NCI-H446 treated with DMSO at 0.1 percent for 48 hours (cell line): ENCODE measurements around the gene CDH4.

ENCODE experiments used
- DNase-seq: peaks from one replicate; lab custom pipeline; 2025; lab: John Stamatoyannopoulos, UW

Gene CDH4

DNA sequence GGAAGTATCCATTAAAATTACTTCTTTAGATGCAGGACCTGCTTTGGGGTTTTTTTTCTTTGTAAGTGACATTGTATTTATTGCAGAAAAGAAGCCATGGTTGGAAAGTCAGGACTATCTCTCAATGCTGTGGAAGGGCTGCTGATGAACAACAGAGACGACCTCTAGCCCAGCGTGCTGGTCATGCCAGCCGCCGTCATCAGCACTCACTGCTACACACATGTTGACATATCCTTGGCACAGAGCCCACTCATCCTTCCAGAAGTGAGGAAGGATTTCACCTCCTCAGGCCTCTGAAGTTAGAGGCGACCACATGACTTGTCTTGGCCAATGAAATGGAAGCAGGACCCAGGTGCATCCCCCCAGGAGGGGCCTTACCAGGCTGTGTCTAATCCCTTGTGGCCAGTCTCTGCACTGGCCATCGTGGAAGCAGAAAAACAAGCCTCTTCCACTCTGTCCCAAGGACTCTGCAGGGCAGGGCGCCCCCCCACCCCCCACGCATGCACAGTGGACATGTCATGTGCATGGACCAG lies 470.2 kb downstream of the CDH4 start:
- DNase-seq, result no peak

DNA sequence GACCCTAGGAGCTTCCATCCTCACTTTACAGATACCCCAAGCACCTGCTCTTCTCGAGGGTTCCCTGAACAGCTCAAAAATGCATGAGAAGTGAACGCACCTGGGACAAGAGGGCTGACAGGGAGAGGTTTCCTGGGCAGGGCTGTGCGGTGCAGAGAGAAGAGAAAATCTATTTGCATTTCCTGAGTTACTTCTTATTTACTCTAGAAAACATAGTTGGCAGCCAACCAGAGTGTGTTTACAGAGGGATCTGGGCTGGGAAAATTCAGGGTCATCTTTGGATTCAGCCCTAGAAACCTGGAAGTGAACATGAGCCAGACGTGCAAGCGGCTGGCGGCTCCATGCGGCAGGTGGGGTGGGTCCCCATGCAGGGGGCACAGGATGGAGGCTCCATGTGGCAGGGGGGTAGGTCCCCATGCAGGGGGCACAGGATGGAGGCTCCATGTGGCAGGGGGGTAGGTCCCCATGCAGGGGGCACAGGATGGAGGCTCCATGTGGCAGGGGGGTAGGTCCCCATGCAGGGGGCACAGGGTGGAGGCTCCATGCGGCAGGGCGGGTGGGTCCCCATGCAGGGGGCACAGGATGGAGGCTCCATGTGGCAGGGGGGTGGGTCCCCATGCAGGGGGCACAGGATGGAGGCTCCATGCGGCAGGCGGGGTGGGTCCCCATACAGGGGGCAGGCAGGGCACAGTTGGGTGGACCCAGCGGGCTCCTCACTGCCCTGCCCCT lies 471.6 kb downstream of the CDH4 start:
- no peak for DNase-seq

DNA sequence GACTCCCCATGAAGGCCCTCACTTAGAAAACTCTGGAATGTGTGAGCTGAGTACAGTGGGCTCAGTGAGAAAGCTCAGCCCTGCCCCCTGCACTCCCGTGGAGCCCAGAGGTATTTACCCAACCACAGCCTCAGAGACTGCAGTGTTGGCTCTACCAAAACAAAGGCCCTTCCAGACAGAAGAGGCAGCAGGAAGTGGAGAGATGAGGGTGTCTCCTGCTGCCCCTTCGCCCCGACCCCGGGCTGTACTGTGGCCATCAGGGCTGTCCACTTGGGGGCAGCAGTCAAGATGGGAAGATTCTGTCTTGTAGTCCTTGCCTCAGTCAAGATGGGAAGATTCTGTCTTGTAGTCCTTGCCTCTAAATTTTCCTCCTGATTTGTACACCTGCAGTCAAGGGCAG lies 472.3 kb downstream of the CDH4 start:
- DNase-seq, result no peak

DNA sequence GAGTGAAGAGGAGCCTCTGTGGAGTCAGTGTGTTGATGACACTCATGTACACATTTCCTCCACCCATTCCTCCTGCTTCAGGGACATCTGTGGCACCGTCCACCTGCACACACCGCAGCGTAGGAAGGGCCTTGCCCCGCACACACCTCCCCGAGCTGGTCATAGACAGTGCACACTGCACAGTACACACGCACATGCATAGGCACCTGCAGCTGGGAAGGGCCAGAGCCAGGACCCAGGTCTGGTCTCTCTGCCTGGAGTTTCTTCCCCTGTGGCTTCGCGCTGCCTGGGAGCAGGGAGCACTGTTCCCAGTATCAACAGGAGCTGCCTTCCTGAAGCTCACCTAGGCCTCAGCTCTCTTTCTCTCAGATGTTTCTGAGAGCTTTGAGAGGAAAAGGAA lies 473.1 kb downstream of the CDH4 start:
- DNase-seq, result no peak

DNA sequence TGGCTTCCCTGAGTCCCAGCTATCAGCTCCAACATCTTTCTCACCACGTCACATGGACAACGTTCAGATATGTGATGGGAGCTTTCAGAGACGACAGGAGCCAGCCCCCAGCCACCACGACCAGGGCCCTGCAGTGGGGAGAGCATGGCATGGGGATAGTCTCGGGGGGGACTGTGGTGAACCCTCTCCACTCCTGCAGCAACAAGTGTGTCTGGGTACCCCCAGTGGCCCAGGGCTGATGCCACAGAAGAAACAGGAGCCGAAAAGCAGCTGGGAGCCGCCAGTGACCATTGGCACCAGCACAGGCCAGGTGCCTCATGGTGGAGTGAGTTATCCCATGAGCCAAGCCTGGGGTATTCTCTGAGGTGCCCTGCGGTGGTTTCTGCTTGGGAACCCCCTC lies 473.9 kb downstream of the CDH4 start:
- DNase-seq, result no peak

DNA sequence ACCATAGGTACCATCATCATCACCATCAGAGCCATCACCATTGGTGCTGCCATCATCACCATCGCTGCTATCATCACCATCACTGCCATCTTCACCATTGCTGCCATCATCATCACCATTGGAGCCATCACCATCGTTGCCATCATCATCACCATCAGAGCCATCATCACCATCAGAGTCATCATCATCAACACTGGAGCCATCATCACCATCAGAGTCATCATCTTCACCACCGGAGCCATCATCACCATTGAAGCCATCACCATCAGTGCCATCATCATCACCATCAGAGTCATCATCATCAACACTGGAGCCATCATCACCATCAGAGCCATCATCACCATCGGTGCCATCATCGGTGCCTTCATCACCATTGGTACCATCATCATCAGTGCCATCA lies 474.9 kb downstream of the CDH4 start:
- DNase-seq, result no peak

DNA sequence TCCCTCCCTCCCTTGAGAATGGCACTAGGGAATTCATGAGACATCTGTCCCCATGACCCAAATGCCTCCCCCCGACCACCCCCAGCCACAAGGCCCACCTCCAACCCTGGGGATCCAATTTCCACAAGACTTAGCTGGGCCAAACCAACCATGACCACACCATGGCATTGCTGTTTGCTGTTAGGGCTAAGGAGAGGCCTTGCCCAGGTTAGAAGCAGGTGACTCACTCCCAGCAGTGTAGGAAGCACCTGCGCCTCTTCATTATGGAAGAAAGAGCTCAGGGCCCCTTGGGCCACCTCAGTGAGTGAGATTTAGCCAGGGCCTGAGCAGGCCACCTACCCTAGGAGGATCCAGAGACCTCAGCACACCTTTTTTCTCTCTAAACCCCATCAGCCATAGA lies 475.7 kb downstream of the CDH4 start:
- no peak for DNase-seq

DNA sequence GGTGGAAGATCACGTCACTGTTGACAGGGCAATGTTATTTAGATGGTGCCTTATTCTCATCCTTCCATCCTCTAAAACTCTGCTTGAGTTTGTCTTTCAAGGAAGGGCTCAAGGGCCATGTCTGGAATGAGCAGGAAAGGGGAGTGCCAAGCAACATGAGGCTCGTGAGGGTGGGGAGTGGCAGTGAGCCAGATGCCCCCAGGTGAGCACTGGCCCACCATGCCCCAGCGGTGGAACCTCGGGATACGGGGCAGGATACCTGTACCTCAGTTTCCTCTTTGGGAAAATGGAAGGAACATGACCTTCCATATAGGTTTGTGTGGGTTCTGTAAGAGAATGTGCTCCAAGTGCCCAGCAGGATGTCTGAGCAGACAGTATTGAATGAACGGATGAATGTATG lies 476.3 kb downstream of the CDH4 start:
- DNase-seq, result no peak

DNA sequence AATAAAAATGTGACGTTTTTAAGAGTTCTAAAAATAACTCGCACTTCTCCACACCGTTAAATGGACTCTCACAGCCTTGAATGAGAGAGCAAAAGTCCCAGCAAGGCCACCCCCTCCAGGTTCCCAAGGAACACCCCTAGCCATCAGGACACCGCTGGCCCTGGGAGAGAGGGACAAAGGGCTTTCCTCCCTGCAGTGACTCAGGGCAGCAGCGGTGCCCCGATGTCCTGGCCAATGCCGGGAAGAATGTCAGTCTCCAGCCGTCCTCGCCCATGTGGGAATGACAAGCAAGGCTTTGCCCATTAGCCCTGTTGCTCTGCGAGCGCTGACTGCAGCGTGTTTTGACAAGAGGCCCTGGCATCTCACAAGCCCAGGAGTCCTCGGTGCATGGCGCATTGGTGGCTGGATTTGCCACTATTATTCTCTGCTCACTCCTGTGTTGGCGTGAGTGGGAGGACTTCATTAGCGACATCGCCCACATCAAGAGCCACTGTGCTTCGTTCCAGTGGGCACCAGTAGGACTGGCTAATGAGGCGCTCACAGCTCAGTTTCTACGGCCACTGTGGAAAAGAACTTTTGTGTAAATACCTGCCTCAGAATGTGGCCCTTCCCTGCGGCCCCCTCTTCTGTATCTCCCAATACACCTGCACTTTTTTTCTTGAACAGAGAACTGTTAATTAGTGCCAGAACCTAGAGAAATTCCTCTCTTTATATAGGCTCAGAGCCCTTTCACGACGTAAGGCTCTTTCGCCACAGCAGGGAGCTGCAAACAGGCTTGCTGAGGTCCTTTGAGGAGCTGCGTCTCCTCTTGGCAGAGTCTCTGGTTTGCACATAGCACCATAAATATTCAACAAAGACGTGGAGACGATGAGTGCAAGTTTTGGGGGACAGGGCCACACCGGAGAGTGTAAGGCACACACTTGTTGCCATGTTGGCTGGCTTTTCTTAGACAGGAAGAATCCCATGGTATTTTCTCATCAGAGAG lies 477.0 kb downstream of the CDH4 start:
- DNase-seq, result no peak

DNA sequence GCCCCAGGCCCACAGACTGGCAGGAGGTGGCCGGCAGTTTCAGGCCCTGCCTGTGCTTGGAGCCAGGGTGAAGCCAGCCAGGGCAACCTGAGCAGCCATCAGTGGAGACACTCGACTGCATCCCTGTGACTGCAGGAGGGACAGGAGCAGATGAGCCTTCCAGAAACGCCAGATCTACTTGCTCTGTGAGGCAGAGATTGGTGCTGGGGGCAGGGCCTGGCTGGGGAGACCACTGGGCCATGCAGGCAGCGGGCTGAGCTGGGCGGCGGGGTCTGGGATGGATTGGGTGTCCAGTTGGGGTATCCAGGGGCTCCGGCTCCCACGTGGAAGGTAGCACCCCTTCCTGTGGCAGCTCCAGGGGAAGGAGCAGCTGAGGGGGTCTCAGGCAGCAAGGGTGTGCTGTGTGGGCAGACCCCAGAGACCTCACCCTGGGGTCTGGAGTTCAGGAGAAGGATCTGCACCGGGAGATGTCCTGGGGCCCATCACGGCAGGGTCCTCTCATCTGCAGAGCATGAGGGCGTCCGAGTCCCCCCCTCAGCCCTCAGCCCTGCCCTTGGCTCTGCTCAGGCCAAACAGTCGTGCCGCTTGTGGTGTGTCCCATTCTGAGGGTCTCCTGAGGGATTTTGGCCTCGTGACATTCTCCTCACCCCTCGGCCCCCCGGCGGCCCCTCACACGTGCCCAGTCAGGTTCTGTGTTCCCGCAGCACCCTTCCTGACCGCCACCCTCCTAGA lies 478.7 kb downstream of the CDH4 start:
- no peak for DNase-seq

DNA sequence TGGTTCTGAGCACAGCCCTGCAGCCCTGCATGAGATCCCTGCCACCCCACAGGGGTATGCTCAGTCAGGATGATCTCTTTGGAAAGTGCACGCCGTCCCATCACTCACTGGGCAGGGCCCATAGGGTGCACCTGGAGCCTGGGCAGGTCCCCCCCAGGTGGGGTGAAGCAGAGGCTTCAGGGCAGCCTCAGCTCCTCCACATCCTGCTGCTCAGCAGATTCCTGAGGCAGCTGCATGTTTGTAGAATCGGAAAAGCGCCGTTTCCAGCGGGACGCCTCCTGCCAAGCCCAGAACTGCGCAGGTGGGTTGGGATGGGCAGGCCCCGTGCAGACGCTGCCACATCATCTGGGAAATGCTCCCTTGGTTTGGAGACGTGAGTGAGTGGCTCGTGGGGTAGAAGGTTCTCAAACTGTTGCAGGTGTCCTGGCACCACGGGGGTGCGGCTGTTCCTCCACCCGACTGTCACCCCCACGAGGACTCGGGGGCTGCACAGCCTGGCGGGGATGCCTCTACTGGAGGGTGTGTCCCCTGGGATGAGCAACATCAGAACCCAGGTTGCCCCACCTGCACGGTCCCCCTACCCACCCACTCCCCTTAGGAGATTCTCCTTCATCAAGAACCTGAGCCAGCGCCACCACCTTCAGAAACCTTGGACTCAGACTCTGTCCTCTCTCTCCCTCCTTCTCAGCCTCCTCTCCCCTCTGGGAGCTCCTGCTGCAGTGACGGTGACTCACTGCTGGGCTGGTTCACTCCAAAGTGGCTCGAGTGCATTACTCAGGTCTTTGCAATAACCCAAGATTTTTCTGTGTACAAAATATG lies 479.5 kb downstream of the CDH4 start:
- no peak for DNase-seq

DNA sequence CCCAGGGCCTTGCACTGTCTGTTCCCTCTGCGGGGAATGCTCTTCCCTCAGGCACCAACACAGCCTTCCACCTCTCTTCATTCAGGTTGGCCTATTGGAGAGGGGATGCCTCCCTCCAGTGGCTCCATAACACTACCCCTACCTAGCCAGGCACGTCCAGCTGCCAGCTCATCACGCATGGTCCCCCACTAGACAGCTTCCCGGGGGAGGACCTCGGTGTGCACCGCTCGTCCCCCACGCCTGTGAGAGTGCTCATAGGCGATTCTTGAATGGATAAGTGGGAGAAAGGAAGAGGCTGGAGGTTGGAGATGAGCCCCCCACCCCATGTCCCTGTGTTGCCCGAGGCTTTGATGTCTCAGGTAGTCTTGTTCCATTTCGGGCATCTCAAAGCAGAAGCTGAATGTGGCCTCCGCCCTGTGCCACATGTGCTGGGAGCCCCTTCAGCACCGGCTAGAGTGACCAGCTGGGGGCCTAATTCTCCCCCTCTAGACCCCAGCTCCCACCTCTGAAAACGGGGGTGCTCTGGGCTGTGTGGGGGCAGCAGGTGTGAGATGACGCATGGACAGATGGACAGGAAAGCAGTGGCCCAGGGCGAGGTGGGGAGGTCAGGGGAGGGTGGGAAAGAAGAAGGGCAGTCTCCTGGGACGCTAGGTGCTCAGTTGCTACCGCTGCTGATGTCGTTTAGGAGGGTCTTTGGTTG lies 480.6 kb downstream of the CDH4 start:
- DNase-seq, result no peak

DNA sequence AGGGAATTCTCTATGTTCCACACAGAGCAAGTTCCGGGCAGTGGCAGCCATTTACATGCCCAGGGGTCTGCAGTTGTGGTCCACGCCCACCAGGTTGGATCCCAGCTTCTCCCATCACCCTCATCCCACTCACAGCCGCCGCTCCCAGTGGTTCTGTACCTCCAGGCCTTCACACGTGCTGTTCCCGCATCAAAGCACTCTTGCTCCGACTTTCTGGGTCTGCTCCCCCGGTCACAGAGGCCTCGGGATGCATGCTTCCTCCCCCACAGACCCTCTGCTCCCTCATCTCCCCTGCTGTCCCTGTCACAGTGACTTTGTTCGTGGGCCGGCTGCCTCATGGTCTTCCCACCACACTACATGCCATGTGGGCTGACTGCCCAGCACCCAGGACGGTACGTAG lies 481.2 kb downstream of the CDH4 start:
- DNase-seq, result no peak

DNA sequence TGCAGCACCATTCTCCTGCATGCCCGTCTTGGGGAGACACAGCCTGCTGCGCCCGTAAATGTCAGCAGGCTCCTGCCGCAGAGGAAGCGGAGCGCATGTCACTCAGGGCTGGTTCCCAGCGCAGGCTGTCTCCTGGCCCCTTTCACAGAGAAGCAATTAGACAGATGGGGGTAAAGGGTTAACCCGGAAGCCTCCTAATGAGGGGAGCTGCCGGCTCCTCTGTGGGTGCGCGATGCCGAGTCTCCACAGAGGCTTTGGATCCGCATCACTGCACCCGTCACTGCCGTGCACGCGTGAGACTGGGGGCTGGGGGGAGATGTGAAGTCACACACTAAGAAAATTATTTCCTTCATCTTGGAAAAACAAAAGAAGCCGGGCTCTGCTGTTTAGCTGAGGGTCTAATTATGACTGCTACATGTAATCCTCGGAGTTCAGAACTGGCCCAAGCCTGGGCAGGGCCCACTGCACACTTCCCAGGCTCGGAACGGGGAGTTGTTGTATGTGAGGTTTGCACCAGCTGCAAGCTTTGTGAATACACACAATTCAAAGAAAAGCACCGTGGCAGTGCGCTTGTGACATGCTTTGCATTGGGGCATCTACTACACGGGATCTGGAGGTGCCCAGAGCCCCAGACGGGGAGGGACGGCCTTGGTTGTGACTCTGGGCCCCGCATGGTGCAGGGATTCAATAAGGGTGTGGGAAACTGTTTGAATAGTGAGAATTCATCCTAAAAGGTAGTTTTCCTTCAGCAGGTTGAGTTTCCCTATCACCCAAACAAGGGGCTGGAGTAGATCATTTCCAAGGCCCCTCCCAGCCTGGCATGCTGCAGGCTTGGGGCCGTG lies 482.1 kb downstream of the CDH4 start:
- DNase-seq, result no peak

DNA sequence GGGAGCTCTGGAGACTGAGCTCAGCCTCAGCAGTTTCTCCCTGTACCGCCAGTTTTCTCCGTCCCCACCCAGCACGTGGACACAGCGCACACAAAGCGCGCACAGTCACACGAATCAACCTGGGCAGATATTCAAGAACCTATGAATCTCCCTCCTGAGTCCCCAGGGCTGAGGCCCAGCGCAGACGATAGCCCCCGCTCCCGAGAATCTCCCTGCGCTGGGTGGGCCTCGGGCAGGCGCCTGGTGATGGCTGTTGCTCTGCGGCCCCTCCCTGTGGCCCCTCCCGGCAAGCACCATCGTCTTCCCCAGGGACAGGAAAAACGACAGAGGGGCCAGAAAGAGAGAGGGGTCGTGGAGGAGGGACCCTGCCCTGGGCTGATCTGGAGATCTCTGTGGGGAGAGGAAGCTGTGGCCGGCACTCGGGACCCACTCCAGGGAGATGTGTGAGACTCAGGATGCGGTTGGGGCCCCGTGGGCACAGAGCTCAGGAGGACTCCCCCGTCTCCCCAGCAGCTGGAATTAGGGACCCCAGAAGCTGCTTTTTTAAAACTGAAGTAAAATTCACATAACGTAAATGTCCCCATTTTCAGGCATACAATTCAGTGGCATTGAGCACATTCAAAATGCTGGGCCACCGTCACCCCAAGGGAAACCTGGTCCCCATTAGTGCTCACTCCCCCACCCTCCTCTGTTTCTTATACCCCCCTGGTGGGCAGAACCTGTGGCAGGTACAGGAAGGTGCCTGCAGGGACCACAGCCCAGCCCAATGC lies 482.9 kb downstream of the CDH4 start:
- DNase-seq, result no peak

DNA sequence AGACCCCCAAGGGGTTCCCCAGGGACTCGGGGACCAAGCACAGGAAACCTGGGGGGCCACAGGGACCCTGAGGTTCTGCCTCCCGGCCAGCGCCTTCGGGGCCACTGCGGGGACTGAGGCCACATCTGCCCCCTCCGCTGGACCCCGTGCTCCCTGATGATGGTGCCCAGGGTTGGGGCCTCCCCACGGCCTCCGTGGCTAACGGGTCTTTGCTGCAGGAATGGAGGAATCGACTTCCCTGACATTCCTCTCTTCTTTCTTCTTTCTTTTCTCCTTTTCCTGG lies 483.4 kb downstream of the CDH4 start:
- no peak for DNase-seq

DNA sequence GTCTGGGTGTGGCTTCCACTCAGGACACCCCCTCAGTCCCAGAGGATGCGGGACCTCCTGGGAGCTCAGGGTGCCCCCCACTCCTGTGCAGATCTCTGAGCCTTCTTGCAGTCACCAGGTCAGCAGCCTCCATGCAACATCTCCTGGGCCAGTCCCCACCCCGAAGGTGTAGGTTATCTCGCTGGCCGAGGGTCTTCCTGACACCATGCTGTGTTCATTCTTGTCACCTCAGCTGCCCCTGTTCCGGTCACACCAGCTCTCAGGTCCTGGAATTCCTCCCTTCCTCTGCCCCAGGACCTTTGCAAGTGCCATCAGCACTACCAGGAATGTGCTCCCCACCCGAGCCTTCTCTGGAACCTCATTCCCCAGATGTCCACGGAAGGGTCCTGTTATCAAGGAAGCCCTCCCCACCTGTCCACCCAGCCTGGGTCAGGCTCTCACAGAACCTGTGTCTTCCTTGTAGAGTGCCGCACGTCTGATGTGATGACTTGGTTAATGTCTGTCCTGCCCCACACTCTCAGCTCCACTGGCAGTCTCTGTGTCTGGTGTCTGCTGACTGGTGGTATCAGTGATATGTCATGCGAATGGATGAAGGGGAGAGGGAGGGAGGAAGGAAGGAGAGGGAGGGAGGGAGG lies 484.1 kb downstream of the CDH4 start:
- no peak for DNase-seq

DNA sequence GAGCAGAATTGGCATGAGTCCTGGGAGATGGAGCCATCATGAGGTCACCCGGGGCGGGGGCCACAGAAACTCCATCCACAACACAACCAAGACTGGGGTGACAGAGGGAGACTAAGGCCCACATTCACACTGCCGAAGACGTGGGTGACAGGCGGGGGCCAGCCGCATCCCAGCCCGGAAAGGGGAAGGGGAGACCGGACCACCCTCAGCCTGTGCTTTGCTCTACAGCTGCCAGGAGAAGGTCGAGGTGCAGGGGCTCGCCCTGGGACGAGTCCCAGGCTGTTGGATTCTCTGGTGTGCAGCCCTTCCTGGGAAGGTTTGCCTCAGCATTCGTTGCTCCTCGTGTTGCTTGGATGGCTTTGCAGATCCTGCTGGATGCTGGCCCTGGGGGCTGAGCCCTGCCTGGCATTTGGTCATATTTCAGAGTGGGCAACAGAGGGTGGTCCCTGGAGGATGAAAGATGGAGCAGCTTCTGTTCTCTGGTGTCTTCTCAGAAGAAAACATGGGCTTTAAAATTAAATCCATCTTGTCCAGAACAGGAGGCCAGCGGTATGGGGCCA lies 484.8 kb downstream of the CDH4 start:
- DNase-seq, result no peak

DNA sequence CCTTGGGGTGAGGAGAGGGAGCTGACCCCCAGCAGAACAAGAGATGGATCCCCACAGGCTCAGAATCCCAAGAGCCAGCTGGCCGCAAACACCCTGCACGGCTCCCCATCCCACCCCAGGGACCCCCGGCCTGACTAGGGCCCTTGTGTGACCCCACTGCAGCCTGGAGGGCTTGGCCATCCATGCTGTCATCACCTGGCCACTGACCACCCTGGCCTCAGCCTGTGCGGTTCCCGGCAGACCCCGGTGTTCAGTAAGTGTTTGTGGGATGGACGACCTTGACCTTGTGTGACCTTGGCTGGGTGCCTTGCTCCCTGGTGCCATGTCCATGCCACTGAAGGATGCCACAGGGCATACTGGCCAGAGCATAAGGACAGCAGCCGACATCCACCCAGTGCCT lies 485.3 kb downstream of the CDH4 start:
- no peak for DNase-seq
